NB4 (cell line): ENCODE measurements around the gene PDZD4.

Experiments used
- DNase-seq: peaks from one replicate; pipeline ENCODE4 v3.0.0; 2010; ENCODE audit warnings: low read depth
- H3K4me3 ChIP-seq: one replicate; pipeline ENCODE4 v1.5.1; 2011; ENCODE audit warnings: mild to moderate bottlenecking, low read depth, low read length, moderate library complexity
- MYC ChIP-seq: IDR thresholded peaks from 2 replicates; pipeline ENCODE4 v1.6.1; 2011; ENCODE audit warnings: low read depth, low read length
- POLR2A ChIP-seq: IDR thresholded peaks from 2 replicates; pipeline ENCODE4 v1.6.1; 2011; ENCODE audit warnings: mild to moderate bottlenecking; ENCODE audit not compliant: insufficient read length; ENCODE audit errors: extremely low read depth
- TF ChIP-seq, protein P1 (sequence below): IDR thresholded peaks from one replicate; pipeline ENCODE4 v1.5.1; 2012; ENCODE audit warnings: low read depth, low read length
- TF ChIP-seq, protein P2 (sequence below): IDR thresholded peaks from 2 replicates; pipeline ENCODE4 v1.6.1; 2011; ENCODE audit warnings: low read depth, low read length

Gene PDZD4

DNA sequence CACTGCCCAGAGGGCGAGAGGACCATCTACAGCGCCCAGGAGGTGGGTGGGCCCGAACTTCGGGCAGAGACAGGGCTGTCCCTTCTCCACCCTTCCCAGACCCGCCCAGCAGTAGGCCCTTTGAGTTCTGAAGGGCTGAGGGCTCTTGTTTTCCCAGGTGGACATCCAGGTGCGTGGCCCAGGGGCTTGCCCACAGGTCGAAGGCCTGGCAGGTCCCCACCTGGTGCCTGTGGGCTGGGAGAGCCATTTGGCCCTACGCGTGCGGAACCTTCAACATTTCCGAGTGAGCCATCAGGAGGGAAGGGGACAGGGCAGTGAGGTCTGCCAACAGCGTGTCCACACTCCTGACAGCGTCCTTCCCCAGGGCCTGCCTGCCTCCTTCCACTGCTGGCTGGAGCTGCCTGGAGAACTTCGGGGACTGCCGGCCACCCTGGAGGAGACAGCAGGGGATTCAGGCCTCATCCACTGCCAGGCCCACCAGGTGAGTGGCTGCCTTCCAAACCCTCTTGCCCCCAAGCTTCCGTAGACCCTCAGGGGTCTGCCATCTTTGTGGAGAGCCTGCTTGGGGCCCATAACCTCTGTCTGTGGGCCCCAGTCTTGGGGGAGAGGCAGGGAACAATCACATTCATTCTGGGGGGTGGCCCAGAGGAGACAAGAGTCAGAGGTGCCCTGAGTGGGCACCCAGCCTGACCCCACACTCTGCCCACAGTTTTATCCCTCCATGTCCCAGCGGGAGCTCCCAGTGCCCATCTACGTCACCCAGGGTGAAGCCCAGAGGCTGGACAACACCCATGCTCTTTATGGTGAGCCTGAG is 59.5 kb downstream of the PDZD4 start:
- no peak overlapping the region for H3K4me3 ChIP-seq
- no peak for DNase-seq
- TF ChIP-seq MYC (no peak), POLR2A (no peak)
- TF ChIP-seq, protein P1, sequence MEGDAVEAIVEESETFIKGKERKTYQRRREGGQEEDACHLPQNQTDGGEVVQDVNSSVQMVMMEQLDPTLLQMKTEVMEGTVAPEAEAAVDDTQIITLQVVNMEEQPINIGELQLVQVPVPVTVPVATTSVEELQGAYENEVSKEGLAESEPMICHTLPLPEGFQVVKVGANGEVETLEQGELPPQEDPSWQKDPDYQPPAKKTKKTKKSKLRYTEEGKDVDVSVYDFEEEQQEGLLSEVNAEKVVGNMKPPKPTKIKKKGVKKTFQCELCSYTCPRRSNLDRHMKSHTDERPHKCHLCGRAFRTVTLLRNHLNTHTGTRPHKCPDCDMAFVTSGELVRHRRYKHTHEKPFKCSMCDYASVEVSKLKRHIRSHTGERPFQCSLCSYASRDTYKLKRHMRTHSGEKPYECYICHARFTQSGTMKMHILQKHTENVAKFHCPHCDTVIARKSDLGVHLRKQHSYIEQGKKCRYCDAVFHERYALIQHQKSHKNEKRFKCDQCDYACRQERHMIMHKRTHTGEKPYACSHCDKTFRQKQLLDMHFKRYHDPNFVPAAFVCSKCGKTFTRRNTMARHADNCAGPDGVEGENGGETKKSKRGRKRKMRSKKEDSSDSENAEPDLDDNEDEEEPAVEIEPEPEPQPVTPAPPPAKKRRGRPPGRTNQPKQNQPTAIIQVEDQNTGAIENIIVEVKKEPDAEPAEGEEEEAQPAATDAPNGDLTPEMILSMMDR = no peak
- TF ChIP-seq, protein P2, sequence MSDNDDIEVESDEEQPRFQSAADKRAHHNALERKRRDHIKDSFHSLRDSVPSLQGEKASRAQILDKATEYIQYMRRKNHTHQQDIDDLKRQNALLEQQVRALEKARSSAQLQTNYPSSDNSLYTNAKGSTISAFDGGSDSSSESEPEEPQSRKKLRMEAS = no peak

DNA sequence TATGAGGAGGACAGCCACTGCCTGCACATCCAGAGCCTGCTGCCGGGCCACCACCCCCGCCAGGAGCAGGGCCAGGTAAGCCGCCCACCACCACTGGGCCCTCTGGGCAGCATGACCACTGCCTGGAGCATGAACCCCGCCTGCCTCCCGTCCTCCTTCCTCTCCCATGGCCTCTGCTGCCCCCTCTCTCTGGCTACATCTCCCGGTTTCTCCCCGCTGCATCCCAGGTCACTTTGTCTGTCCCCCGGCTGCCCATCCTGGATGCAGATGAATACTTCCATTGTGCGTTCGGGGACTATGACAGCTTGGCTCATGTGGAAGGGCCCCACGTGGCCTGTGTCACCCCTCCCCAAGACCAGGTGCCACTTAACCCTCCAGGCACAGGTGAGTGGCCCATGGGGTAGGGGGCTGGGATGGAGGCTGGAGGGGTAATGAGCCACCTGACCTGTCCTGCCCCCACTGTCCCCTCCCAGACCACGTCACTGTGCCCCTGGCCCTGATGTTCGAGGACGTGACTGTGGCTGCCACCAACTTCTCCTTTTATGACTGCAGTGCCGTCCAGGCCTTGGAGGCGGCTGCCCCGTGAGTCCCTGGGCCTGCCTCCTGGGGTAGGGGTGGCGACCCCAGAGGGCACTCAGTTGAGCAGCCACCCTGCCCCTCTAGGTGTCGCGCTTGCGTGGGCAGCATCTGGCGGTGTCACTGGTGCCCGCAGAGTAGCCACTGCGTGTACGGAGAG is 60.3 kb downstream of the PDZD4 start:
- H3K4me3 ChIP-seq = no peak overlapping the region
- TF ChIP-seq, protein P2 = no peak
- TF ChIP-seq POLR2A = no peak
- DNase-seq = no peak

DNA sequence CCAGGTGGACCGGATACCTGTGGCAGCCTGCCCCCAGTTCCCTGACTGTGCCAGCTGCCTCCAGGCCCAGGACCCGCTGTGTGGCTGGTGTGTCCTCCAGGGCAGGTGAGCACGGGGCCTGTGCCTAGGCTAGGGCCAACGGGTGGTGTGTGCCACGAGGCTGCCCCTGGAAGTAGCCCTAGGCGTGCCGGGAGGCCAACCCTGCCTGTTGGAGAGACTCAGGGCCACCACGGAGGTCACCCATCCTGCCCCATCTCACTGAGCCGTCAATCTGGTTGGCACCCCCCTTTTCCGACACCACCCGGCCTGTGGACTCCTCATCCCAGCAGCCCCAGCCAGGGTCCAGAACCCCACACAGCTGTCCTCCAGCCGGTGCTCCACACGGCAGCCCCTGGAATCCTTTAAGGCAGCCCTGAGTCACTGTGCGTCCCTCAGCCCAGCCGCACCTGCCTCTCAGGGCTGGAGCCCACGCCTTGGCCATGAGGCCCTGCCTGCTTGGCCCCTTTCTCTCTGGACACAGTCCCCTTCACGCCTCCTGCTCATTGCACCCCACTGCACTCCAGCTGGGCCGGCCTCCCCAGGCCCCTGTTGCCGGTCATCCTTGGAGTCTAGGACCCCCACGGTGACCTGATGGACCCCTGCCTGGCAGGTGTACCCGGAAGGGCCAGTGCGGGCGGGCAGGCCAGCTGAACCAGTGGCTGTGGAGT is 61.0 kb downstream of the PDZD4 start:
- TF ChIP-seq MYC = no peak
- no peak overlapping the region for H3K4me3 ChIP-seq
- no peak for DNase-seq

DNA sequence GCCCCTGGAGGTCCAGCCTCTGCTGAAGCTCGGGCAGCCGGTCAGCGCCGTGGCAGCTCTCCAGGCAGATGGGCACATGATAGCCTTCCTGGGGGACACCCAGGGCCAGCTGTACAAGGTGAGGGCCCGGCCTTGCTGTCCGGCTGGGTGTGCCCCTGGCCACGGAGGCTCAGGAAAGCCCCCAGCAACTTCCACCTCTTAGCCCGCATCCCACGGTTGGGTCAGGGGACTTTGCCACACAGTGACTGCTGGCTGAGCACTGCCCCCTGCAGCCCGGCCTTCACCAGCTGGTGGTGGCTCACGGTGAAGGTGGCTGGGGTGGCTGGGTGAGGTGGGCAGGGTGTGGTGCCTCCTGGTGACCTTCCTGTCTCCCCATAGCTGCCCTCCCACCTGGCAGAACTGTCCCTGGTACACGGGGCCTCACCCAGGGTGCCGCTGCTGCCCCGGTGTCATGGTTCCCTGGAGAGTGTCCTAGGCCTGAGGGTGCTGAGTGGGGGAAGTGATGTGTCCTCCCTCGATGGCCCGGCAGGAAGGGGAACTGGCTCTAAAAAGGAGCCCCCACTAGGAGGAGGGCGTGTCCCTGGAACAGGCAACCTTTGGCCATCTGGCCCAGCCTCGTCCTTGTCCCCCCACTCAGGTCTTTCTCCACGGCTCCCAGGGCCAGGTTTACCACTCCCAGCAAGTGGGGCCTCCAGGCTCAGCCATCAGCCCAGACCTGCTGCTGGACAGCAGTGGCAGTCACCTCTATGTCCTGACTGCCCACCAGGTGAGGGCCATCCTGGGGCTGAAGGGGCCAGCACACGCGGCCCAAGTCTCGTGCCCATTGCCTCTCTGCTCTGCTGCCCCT is 61.8 kb downstream of the PDZD4 start:
- H3K4me3 ChIP-seq = no peak overlapping the region
- TF ChIP-seq, protein P1 = peak; percentile 35
- TF ChIP-seq MYC (no peak), POLR2A (no peak)
- DNase-seq = no peak

DNA sequence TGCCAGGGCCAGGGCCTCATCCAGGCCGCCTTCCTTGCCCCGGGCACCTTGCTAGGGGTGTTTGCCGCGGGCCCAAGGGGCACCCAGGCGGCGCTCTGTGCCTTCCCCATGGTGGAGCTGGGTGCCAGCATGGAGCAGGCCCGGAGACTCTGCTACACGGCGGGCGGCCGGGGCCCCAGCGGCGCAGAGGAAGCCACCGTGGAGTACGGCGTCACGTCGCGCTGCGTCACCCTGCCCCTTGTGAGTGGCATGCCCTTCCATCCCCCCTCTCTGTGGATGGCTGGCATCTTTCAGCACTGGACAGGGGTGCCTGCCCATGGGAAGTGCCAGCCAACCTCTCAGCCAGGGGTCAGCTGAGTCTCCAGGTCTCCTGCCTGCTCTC is 62.7 kb downstream of the PDZD4 start:
- no peak for TF ChIP-seq MYC
- TF ChIP-seq POLR2A = no peak
- TF ChIP-seq, protein P2 = no peak
- TF ChIP-seq, protein P1 = no peak
- no peak for DNase-seq

DNA sequence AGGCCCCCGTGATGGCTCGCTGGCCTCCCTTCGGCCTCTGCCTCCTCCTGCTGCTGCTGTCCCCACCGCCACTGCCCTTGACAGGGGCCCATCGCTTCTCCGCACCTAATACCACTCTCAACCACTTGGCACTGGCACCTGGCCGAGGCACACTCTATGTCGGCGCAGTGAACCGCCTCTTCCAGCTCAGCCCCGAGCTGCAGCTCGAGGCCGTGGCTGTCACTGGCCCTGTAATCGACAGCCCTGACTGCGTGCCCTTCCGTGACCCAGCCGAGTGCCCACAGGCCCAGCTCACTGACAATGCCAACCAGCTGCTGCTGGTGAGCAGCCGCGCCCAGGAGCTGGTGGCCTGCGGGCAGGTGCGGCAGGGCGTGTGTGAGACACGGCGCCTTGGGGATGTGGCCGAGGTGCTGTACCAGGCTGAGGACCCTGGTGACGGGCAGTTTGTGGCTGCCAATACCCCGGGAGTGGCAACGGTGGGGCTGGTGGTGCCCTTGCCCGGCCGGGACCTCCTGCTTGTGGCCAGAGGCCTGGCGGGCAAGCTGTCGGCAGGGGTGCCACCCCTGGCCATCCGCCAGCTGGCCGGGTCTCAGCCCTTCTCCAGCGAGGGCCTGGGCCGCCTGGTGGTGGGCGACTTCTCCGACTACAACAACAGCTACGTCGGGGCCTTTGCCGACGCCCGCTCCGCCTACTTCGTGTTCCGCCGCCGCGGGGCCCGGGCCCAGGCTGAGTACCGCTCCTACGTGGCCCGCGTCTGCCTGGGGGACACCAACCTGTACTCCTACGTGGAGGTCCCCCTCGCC is 63.3 kb downstream of the PDZD4 start:
- TF ChIP-seq POLR2A (no peak), MYC (no peak)
- TF ChIP-seq, protein P2 = no peak
- TF ChIP-seq, protein P1 = no peak
- no peak overlapping the region for H3K4me3 ChIP-seq
- no peak for DNase-seq

More for the DNA sequence above, 62.7 kb downstream of the PDZD4 start:
- H3K4me3 ChIP-seq = no peak overlapping the region
